ENCODE results near the gene TERB1.
A peak's percentile ranks its signal among the peaks of the same experiment; 100 is the strongest.

Gene TERB1

GRCh38 chr16:66713076-66713475 is 88.3 kb downstream of the TERB1 start:
- H2BK12ac ChIP-seq (ENCODE audit: low read length): no peak overlapping the region
- peaks cover 0 to 8% of the 10 kb centered on the region in 2 donors for H3K36me3 ChIP-seq (replicated peaks in 1 of 2; ENCODE audit: control insufficient read depth in 2 of 2, insufficient read depth in 2 of 2, low read length in 2 of 2)
- no peaks in the 10 kb centered on the region for H3K27me3 ChIP-seq (ENCODE audit: control insufficient read depth in 3 of 3, insufficient read depth in 3 of 3, low read depth in 1 of 3, low read length in 3 of 3)
- no peak overlapping the region for H3K23ac ChIP-seq (ENCODE audit: low read depth, low read length, poor library complexity)
- no peak overlapping the region for H2BK5ac ChIP-seq (ENCODE audit: low read length)
- no peak overlapping the region for H2BK120ac ChIP-seq (ENCODE audit: low read depth, low read length)
- no peak overlapping the region for H2BK15ac ChIP-seq (ENCODE audit: low read length)
- H3K14ac ChIP-seq (ENCODE audit: low read length): no peak overlapping the region
- no peak overlapping the region for H2AK5ac ChIP-seq (ENCODE audit: low read depth, low read length)
- H4K8ac ChIP-seq (ENCODE audit: low read depth, low read length): no peak overlapping the region
- no peak overlapping the region for H3K4me2 ChIP-seq (ENCODE audit: insufficient read depth, low read length, poor library complexity, severe bottlenecking)
- no peak overlapping the region for H3K4me3 ChIP-seq (ENCODE audit: low read length in 2 of 2)
- no peak overlapping the region for H3K18ac ChIP-seq (ENCODE audit: low read length)
- WGBS, 2 donors (ENCODE audit: extremely low coverage in 2 of 2, insufficient read length in 2 of 2, insufficient replicate concordance in 1 of 2): no CpG with 5 or more reads among the region's 2 CpGs
- no peak overlapping the region for H3K4ac ChIP-seq (ENCODE audit: low read length)
- no peaks in the 10 kb centered on the region for H3K4me1 ChIP-seq (ENCODE audit: control insufficient read depth in 2 of 2, insufficient read depth in 1 of 2, low read depth in 1 of 2, low read length in 2 of 2)
- H4K91ac ChIP-seq (ENCODE audit: low read depth, low read length, poor library complexity): no peak overlapping the region
- H2AFZ ChIP-seq (ENCODE audit: low read length): no peak overlapping the region
- no peak overlapping the region for H3K27ac ChIP-seq (replicated peaks; ENCODE audit: low read length)
- DNase-seq (ENCODE audit: low spot score): no peak
- peaks cover 0 to 5% of the 10 kb centered on the region in 2 donors for H3K9me3 ChIP-seq (replicated peaks in 1 of 2; ENCODE audit: control insufficient read depth in 2 of 2, insufficient read depth in 1 of 2, low read depth in 1 of 2, low read length in 2 of 2)
- H3K9ac ChIP-seq (ENCODE audit: low read depth, low read length, poor library complexity): no peak overlapping the region
- no peaks in the 10 kb centered on the region for H3K79me1 ChIP-seq (ENCODE audit: low read depth, low read length)

- no peak overlapping the region for H4K8ac ChIP-seq (ENCODE audit: low read depth, low read length)
- no peak overlapping the region for H3K27ac ChIP-seq (replicated peaks; ENCODE audit: low read length)
- no peak overlapping the region for H3K9ac ChIP-seq (ENCODE audit: low read depth, low read length, poor library complexity)
- no peak overlapping the region for H3K4ac ChIP-seq (ENCODE audit: low read length)
- H3K79me1 ChIP-seq (ENCODE audit: low read depth, low read length): no peaks in the 10 kb centered on the region
- H3K4me1 ChIP-seq (ENCODE audit: control insufficient read depth in 2 of 2, insufficient read depth in 1 of 2, low read depth in 1 of 2, low read length in 2 of 2): peaks cover 0 to 2% of the 10 kb centered on the region in 2 donors
- DNase-seq (ENCODE audit: low spot score): no peak
- H2BK12ac ChIP-seq (ENCODE audit: low read length): no peak overlapping the region
- H3K27me3 ChIP-seq (ENCODE audit: control insufficient read depth in 3 of 3, insufficient read depth in 3 of 3, low read depth in 1 of 3, low read length in 3 of 3): no peaks in the 10 kb centered on the region
- no peak overlapping the region for H3K4me2 ChIP-seq (ENCODE audit: insufficient read depth, low read length, poor library complexity, severe bottlenecking)
- H3K14ac ChIP-seq (ENCODE audit: low read length): no peak overlapping the region
- H3K36me3 ChIP-seq (replicated peaks in 1 of 2; ENCODE audit: control insufficient read depth in 2 of 2, insufficient read depth in 2 of 2, low read length in 2 of 2): peaks cover 0 to 5% of the 10 kb centered on the region in 2 donors
- H2AK5ac ChIP-seq (ENCODE audit: low read depth, low read length): no peak overlapping the region
- no peak overlapping the region for H2BK15ac ChIP-seq (ENCODE audit: low read length)
- no peak overlapping the region for H4K91ac ChIP-seq (ENCODE audit: low read depth, low read length, poor library complexity)
- peaks cover 0 to 5% of the 10 kb centered on the region in 2 donors for H3K9me3 ChIP-seq (replicated peaks in 1 of 2; ENCODE audit: control insufficient read depth in 2 of 2, insufficient read depth in 1 of 2, low read depth in 1 of 2, low read length in 2 of 2)
- no peak overlapping the region for H3K23ac ChIP-seq (ENCODE audit: low read depth, low read length, poor library complexity)
- H2BK120ac ChIP-seq (ENCODE audit: low read depth, low read length): no peak overlapping the region
- no peak overlapping the region for H2AFZ ChIP-seq (ENCODE audit: low read length)
- H3K4me3 ChIP-seq (ENCODE audit: low read length in 2 of 2): no peak overlapping the region
- no peak overlapping the region for H2BK5ac ChIP-seq (ENCODE audit: low read length)
- H3K18ac ChIP-seq (ENCODE audit: low read length): no peak overlapping the region
Measured at GRCh38 chr16:66712512-66712911, 88.9 kb downstream of the TERB1 start.

GRCh38 chr16:66711581-66711980 is 89.8 kb downstream of the TERB1 start:
- Histone ChIP-seq H2AK5ac (ENCODE audit: low read depth, low read length) (no peak overlapping the region), H4K91ac (ENCODE audit: low read depth, low read length, poor library complexity) (no peak overlapping the region), H2AFZ (ENCODE audit: low read length) (no peak overlapping the region), H2BK5ac (ENCODE audit: low read length) (no peak overlapping the region), H4K8ac (ENCODE audit: low read depth, low read length) (no peak overlapping the region), H3K23ac (ENCODE audit: low read depth, low read length, poor library complexity) (no peak overlapping the region), H3K4ac (ENCODE audit: low read length) (no peak overlapping the region), H3K27ac (replicated peaks; ENCODE audit: low read length) (no peak overlapping the region), H3K14ac (ENCODE audit: low read length) (no peak overlapping the region), H3K4me1 (ENCODE audit: control insufficient read depth in 2 of 2, insufficient read depth in 1 of 2, low read depth in 1 of 2, low read length in 2 of 2) (peaks cover 0 to 8% of the 10 kb centered on the region in 2 donors), H3K79me1 (ENCODE audit: low read depth, low read length) (no peaks in the 10 kb centered on the region), H2BK12ac (ENCODE audit: low read length) (no peak overlapping the region), H3K9ac (ENCODE audit: low read depth, low read length, poor library complexity) (no peak overlapping the region), H3K18ac (ENCODE audit: low read length) (no peak overlapping the region), H3K4me2 (ENCODE audit: insufficient read depth, low read length, poor library complexity, severe bottlenecking) (no peak overlapping the region), H3K9me3 (replicated peaks in 1 of 2; ENCODE audit: control insufficient read depth in 2 of 2, insufficient read depth in 1 of 2, low read depth in 1 of 2, low read length in 2 of 2) (peaks cover 0 to 5% of the 10 kb centered on the region in 2 donors), H3K4me3 (ENCODE audit: low read length in 2 of 2) (no peak overlapping the region), H2BK15ac (ENCODE audit: low read length) (no peak overlapping the region), H3K36me3 (replicated peaks in 1 of 2; ENCODE audit: control insufficient read depth in 2 of 2, insufficient read depth in 2 of 2, low read length in 2 of 2) (no peaks in the 10 kb centered on the region), H3K27me3 (ENCODE audit: control insufficient read depth in 3 of 3, insufficient read depth in 3 of 3, low read depth in 1 of 3, low read length in 3 of 3) (no peaks in the 10 kb centered on the region), H2BK120ac (ENCODE audit: low read depth, low read length) (no peak overlapping the region)
- no peak for DNase-seq (ENCODE audit: low spot score)

DNA sequence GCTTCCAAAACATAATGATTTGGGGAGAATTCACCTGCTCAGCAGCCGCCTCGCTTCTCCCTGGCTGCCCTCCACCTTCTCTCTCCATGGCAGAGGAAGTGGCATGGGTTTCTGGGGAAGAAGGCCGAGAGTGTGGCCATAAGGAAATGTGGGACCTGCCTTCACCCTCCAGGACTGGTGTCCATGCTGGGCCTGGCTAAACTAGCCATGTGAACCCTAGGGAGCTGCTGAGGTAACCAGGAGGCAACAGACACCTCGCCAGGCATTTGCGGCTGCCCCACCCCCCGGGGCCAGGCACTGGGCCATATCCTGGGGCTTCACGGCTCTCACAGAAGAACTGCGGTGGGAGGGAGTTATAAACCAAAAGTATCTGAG is 94.9 kb downstream of the TERB1 start:
- H2BK120ac ChIP-seq (ENCODE audit: low read depth, low read length): no peak overlapping the region
- no peaks in the 10 kb centered on the region for H3K36me3 ChIP-seq (replicated peaks in 1 of 2; ENCODE audit: control insufficient read depth in 2 of 2, insufficient read depth in 2 of 2, low read length in 2 of 2)
- peak overlapping the region; percentile 70 for H2AFZ ChIP-seq (ENCODE audit: low read length)
- H3K23ac ChIP-seq (ENCODE audit: low read depth, low read length, poor library complexity): no peak overlapping the region
- no peak overlapping the region for H4K91ac ChIP-seq (ENCODE audit: low read depth, low read length, poor library complexity)
- no peak overlapping the region for H3K4ac ChIP-seq (ENCODE audit: low read length)
- no peaks in the 10 kb centered on the region for H3K79me1 ChIP-seq (ENCODE audit: low read depth, low read length)
- H2AK5ac ChIP-seq (ENCODE audit: low read depth, low read length): no peak overlapping the region
- H3K4me3 ChIP-seq (ENCODE audit: low read length in 2 of 2): no peak overlapping the region
- peaks cover 0 to 11% (median 0%) of the 10 kb centered on the region in 3 experiments for H3K27me3 ChIP-seq (ENCODE audit: control insufficient read depth in 3 of 3, insufficient read depth in 3 of 3, low read depth in 1 of 3, low read length in 3 of 3)
- no peak overlapping the region for H3K4me2 ChIP-seq (ENCODE audit: insufficient read depth, low read length, poor library complexity, severe bottlenecking)
- H3K27ac ChIP-seq (replicated peaks; ENCODE audit: low read length): no peak overlapping the region
- no peak overlapping the region for H3K9ac ChIP-seq (ENCODE audit: low read depth, low read length, poor library complexity)
- no peak overlapping the region for H2BK15ac ChIP-seq (ENCODE audit: low read length)
- no peak overlapping the region for H2BK5ac ChIP-seq (ENCODE audit: low read length)
- H3K18ac ChIP-seq (ENCODE audit: low read length): peak overlapping the region; percentile 24
- WGBS, 2 donors (ENCODE audit: extremely low coverage in 2 of 2, insufficient read length in 2 of 2, insufficient replicate concordance in 1 of 2): no CpG with 5 or more reads among the region's 8 CpGs
- H3K9me3 ChIP-seq (replicated peaks in 1 of 2; ENCODE audit: control insufficient read depth in 2 of 2, insufficient read depth in 1 of 2, low read depth in 1 of 2, low read length in 2 of 2): peaks cover 0 to 2% of the 10 kb centered on the region in 2 donors
- no peak overlapping the region for H2BK12ac ChIP-seq (ENCODE audit: low read length)
- H4K8ac ChIP-seq (ENCODE audit: low read depth, low read length): no peak overlapping the region
- H3K14ac ChIP-seq (ENCODE audit: low read length): no peak overlapping the region
- DNase-seq (ENCODE audit: low spot score): no peak
- H3K4me1 ChIP-seq (ENCODE audit: control insufficient read depth in 2 of 2, insufficient read depth in 1 of 2, low read depth in 1 of 2, low read length in 2 of 2): peaks cover 0 to 8% of the 10 kb centered on the region in 2 donors
